Measurements from ENCODE around the gene NTMT1.

NTMT1 gene

DNA sequence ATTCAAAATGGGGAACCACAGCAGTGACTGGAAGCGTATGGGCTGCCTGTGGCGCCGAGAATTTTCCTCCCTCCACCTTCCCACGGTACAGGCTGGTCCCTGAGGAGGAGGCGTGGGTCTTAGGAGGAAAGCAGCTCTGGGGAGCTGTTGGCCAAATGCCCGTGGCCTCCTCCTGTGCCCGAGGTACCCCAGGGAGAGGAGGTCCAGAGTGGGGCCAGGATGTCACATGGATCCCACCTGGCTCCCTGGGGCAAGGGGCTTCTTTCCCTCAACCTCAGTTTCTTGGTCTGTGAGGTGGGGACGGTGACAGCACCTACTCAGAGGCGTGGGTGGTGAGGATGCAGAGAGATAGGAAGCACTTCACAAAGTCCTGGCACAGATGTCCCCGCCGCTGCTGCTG lies 56.0 kb downstream of the NTMT1 start:
- no peaks in the 10 kb centered on the region for H3K4me1 ChIP-seq
- H3K9ac ChIP-seq = no peak overlapping the region
- H3K4me2 ChIP-seq = no peak overlapping the region
- TF ChIP-seq Cebpa-rat (IDR thresholded peaks at IDR 0.05) = no peak
- H3K27ac ChIP-seq = no peak overlapping the region
- no peak overlapping the region for H3K4me3 ChIP-seq
- H3K36me3 ChIP-seq = no peaks in the 10 kb centered on the region
- H4K20me1 ChIP-seq = no peaks in the 10 kb centered on the region
- no peaks in the 10 kb centered on the region for H3K9me3 ChIP-seq
- 0 out of 2 replicates have a peak, but pooled peaks cover 6% of the 10 kb centered on the region for H3K27me3 ChIP-seq

DNA sequence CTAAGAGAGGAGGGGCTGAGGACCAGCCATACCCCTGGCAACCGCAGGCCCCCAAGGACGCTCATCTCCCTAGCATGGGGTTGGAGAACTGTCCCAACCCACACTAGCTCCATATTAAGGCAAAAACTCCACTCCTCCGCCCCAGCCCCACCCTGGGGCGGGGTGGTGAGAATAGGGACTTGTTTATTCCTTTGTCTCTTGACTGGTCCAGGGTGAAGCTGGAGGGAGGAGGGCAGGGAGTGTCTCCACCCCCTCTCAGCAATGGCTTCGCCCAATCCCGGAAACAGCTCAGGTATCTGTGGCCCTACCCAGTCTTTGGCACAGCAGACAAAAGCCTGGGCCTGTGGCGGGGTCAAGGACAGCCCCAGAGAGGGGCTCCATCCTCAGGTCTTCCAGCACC lies 56.4 kb downstream of the NTMT1 start:
- Histone ChIP-seq H3K4me1 (no peaks in the 10 kb centered on the region), H3K9me3 (no peaks in the 10 kb centered on the region), H3K9ac (no peak overlapping the region), H3K27ac (no peak overlapping the region), H3K36me3 (no peaks in the 10 kb centered on the region), H4K20me1 (no peaks in the 10 kb centered on the region), H3K27me3 (0 out of 2 replicates have a peak, but pooled peaks cover 6% of the 10 kb centered on the region), H3K4me2 (no peak overlapping the region), H3K4me3 (no peak overlapping the region)
- TF ChIP-seq Cebpa-rat (IDR thresholded peaks at IDR 0.05) = no peak

DNA sequence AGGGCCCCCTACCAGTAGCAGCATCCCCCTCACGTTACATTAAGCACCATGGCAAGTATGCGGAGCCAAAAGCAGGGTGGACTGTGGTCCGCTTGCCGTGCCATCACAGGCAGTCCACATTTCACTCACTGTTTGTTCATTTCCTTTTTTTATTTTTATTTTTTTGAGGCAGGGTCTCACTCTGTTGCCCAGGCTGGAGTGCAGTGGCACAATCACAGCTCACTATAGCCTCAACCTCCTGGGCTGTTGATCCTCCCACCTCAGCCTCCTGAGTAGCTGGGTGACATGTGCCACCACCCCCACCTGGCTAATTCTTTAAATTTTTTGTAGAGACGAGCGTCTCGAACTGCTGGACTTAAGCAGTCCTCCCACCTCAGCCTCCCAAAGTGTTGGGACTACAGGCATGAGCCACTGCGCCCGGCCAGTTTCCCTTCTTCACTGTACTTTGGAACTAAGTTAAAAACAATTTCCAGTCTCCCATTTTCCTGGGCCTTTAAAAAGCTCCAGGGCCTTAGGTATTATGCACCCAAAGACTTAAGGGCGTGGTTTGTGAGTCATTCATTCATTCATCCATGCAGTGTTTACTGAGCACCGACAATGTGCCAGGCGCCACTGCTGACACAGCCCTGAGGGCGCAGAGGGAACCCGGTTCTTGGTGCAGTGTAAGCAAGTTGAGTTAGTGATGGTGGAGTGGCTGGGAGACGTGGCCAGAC lies 59.4 kb downstream of the NTMT1 start:
- no peak for TF ChIP-seq Cebpa-rat (IDR thresholded peaks at IDR 0.05)
- no peak overlapping the region for H3K4me2 ChIP-seq

More for the DNA sequence above, 59.4 kb downstream of the NTMT1 start:
- H3K36me3 ChIP-seq = no peaks in the 10 kb centered on the region
- no peaks in the 10 kb centered on the region for H3K27me3 ChIP-seq
- no peaks in the 10 kb centered on the region for H4K20me1 ChIP-seq
- no peaks in the 10 kb centered on the region for H3K9me3 ChIP-seq
- H3K27ac ChIP-seq = no peak overlapping the region
- no peak overlapping the region for H3K9ac ChIP-seq
- no peaks in the 10 kb centered on the region for H3K4me1 ChIP-seq
- no peak overlapping the region for H3K4me3 ChIP-seq
